ENCODE results near the gene KCNC4. TPM values are rescaled to one million over a fixed set of nuclear protein-coding genes. Genes with fewer than 3 reads are reported as not detected.

Gene KCNC4
- total RNA-seq, 1 donor = 6.8 TPM

DNA sequence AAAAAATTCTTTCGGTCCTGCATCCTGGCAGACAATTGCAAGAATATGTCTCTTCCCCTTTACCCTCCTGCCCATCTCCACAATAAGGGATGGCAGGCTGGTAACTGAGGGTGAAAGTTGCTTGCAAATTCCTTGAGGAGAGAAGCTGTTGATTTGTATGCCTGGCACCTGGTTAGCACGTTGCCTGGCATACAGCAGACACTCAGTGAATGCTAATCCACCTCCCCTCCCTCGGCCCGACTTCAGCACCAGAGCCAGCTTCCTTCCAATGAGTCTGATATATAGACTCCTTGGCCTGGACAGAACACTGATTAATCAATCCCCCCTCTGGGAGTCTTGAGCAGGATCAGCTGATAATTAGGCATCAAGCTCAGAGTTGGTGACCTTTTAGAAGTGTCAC, 39.1 kb downstream of the KCNC4 start:
- H3K4me3 ChIP-seq (ENCODE audit: low read depth, low read length) = no peak overlapping the region
- DNase-seq (ENCODE audit: low read depth) = no peak
- TF ChIP-seq, protein P1, sequence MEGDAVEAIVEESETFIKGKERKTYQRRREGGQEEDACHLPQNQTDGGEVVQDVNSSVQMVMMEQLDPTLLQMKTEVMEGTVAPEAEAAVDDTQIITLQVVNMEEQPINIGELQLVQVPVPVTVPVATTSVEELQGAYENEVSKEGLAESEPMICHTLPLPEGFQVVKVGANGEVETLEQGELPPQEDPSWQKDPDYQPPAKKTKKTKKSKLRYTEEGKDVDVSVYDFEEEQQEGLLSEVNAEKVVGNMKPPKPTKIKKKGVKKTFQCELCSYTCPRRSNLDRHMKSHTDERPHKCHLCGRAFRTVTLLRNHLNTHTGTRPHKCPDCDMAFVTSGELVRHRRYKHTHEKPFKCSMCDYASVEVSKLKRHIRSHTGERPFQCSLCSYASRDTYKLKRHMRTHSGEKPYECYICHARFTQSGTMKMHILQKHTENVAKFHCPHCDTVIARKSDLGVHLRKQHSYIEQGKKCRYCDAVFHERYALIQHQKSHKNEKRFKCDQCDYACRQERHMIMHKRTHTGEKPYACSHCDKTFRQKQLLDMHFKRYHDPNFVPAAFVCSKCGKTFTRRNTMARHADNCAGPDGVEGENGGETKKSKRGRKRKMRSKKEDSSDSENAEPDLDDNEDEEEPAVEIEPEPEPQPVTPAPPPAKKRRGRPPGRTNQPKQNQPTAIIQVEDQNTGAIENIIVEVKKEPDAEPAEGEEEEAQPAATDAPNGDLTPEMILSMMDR (IDR thresholded peaks at IDR 0.05; ENCODE audit: insufficient read depth, low read length) = no peak

DNA sequence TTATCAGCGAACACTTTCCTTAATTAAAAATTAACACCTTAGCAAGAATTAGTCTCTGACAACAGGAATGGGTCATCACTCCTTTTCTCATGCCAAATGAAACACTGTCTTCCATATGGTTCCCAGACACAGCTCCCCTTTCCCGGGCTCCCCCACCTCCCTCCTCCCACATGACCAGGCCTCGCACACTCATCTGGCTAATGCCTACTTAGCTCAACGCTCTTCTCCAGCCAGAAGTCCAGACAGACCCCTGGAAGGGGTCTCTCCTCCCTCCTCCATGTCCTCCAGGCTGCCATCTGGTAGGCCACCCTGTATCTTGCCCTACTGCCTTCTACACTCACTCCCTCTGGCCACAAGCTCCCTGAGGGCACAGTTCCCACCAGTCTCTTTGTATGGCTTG, 39.9 kb downstream of the KCNC4 start:
- TF ChIP-seq, protein P1 (IDR thresholded peaks at IDR 0.05; ENCODE audit: insufficient read depth, low read length) = no peak
- H3K4me3 ChIP-seq (ENCODE audit: low read depth, low read length) = no peak overlapping the region
- no peak for DNase-seq (ENCODE audit: low read depth)

DNA sequence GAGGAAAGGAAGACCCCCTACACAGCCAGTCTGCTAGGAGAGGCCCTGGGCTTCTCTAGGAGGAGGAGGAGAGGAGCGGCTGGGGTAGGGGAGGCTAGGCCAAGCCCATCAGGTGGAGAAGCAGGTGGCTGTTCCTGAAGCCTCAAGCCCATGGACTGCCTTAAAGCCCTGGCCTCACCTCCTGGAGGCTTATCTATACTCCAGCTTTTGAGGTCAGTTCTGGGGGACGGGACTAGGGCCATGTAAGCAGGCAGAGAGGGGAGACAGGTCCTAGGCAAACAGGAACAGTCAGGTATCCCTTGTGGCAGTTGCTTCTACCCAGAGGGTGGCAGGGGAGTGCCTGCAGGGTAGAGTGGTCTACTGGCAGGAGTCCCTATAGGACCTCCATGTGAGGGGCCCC, 40.6 kb downstream of the KCNC4 start:
- no peak for DNase-seq (ENCODE audit: low read depth)
- H3K4me3 ChIP-seq (ENCODE audit: low read depth, low read length) = no peak overlapping the region
- TF ChIP-seq, protein P1 (IDR thresholded peaks at IDR 0.05; ENCODE audit: insufficient read depth, low read length) = no peak

DNA sequence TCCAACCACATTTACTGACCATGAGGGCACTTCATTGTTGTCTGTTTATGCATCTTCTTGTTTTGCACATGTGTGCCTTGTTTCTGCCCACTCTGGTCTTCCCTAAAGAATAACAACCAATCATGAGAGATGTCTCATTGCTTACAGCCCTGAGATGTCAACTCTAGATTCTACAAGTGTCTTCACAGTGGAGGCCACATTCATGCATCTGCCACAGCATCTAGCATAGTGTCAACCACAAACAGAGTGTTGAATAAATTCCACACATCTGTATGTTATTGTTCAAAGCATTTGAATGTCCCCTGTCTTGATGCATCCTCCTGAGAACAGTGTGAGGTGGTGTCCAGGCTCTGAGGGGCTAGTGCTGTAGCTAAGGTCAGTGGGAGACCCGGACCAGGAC, 43.1 kb downstream of the KCNC4 start:
- TF ChIP-seq, protein P1 (IDR thresholded peaks at IDR 0.05; ENCODE audit: insufficient read depth, low read length) = no peak
- no peak for DNase-seq (ENCODE audit: low read depth)
- no peak overlapping the region for H3K4me3 ChIP-seq (ENCODE audit: low read depth, low read length)

DNA sequence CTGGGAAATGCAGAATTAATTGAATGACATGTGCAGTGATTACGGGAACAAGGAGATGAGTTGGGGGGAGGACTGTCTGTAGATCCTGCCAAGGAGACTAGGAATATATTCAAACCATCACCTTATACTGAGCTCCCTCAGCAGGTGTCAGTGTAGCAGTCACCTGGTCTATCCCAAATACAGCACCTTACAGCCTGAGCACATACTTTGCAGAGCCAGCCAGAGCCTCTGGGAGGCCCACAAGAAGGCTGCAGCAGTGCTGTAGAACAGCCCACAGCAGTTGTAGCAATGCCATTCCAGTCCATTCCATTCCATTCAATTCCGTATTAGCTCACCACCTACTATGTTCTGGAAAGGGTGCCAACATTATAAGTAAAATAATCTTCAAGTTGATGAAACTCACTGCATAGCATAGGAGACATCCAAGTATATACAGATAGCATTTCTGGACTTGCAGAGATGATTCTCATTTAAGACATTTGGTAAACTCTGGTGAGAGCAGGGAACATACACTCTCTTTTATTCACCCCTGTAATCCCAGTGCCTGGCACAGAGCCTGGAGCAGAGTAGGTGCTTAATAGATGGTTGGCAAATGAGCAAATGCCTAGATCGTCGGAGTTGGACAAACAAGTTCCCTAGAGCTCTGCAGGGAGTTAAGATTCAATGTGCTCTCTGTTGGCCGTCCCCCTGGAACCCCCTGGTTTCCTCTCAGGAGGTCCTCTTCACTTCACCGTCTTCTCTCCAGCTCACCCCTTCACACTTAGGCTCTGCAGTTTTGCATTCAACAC, 44.7 kb downstream of the KCNC4 start:
- no peak overlapping the region for H3K4me3 ChIP-seq (ENCODE audit: low read depth, low read length)
- TF ChIP-seq, protein P1 (IDR thresholded peaks at IDR 0.05; ENCODE audit: insufficient read depth, low read length) = no peak
- no peak for DNase-seq (ENCODE audit: low read depth)

DNA sequence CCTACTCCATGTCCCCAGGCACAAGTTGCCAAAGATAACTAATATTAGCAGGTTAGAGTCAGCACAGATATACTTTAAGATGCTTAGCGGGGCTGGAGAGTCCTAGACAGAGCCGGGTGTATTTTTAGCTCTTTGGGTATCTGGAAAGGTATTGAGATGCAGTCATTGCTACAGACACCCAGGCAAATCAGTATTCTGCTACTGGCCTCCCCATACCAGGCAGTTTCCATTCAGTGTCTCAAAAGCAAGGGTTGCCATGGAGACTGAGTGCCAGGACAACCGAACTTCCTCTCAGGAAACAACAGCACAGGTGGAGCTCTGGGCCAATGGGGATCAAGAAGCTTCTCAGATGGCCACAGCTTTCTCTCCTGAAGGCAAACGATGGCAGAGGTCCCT, 45.3 kb downstream of the KCNC4 start:
- DNase-seq (ENCODE audit: low read depth) = no peak
- H3K4me3 ChIP-seq (ENCODE audit: low read depth, low read length) = no peak overlapping the region
- TF ChIP-seq, protein P1 (IDR thresholded peaks at IDR 0.05; ENCODE audit: insufficient read depth, low read length) = no peak

DNA sequence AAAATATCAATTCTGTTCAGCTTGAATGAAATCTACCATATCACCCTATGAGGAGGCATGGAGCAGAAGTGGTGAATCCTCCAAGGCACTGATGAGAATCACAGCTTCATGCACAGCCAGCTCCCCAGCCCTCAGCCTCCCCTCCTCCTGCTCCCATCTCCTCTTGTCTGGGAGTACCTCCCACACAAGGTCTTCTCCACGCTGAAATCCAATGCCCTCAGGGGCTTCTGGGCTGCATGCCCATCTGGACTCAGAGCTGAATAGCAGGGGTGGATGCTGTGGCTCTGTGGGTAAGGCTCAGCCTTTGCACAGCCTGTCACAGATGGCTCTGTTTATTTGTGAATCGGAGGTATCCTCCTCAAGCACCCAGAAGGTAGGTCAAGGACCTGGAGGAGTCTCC, 48.6 kb downstream of the KCNC4 start:
- TF ChIP-seq, protein P1 (IDR thresholded peaks at IDR 0.05; ENCODE audit: insufficient read depth, low read length) = no peak
- DNase-seq (ENCODE audit: low read depth) = no peak
- no peak overlapping the region for H3K4me3 ChIP-seq (ENCODE audit: low read depth, low read length)
